ENCODE measurements around the gene CCBE1.
"Not testable (repeated sequence)": the region's sequence is repeated elsewhere in the genome, so short reads cannot be mapped to it uniquely, and the experiment has no call there.

The CCBE1 gene

GRCh38 chr18:59547581-59548182, 149.5 kb downstream of the CCBE1 start:
- no peak for DNase-seq (ENCODE audit: low read depth in 1 of 2, low spot score in 1 of 2)

GRCh38 chr18:59546188-59546587, 151.0 kb downstream of the CCBE1 start:
- no peak for DNase-seq (ENCODE audit: low read depth in 1 of 2, low spot score in 1 of 2)

- no peak for DNase-seq (ENCODE audit: low read depth in 1 of 2, low spot score in 1 of 2)
Observed at GRCh38 chr18:59540780-59541179, 156.4 kb downstream of the CCBE1 start.

GRCh38 chr18:59540346-59540745, 156.9 kb downstream of the CCBE1 start:
- DNase-seq (ENCODE audit: low read depth in 1 of 2, low spot score in 1 of 2), result no peak

GRCh38 chr18:59539108-59539507, 158.1 kb downstream of the CCBE1 start:
- no peak for DNase-seq (ENCODE audit: low read depth in 1 of 2, low spot score in 1 of 2)

GRCh38 chr18:59537579-59537978, 159.6 kb downstream of the CCBE1 start:
- DNase-seq (ENCODE audit: low read depth in 1 of 2, low spot score in 1 of 2), result no peak

- DNase-seq (ENCODE audit: low read depth in 1 of 2, low spot score in 1 of 2), result no peak
Observed at GRCh38 chr18:59536166-59536565, 161.1 kb downstream of the CCBE1 start.

GRCh38 chr18:59535055-59535454, 162.2 kb downstream of the CCBE1 start:
- no peak for DNase-seq (ENCODE audit: low read depth in 1 of 2, low spot score in 1 of 2)

- DNase-seq (ENCODE audit: low read depth in 1 of 2, low spot score in 1 of 2), result no peak
Observed at GRCh38 chr18:59528866-59529265, 168.4 kb downstream of the CCBE1 start.

- no peak for DNase-seq (ENCODE audit: low read depth in 1 of 2, low spot score in 1 of 2)
Observed at GRCh38 chr18:59520562-59521355, 176.5 kb downstream of the CCBE1 start.

- DNase-seq (ENCODE audit: low read depth in 1 of 2, low spot score in 1 of 2), result no peak
Observed at GRCh38 chr18:59518705-59519104, 178.5 kb downstream of the CCBE1 start.

GRCh38 chr18:59517446-59518165, 179.6 kb downstream of the CCBE1 start:
- DNase-seq (ENCODE audit: low read depth in 1 of 2, low spot score in 1 of 2), result no peak

- no peak for DNase-seq (ENCODE audit: low read depth in 1 of 2, low spot score in 1 of 2)
Observed at GRCh38 chr18:59516356-59517155, 180.7 kb downstream of the CCBE1 start.

GRCh38 chr18:59515956-59516355, 181.3 kb downstream of the CCBE1 start:
- DNase-seq (ENCODE audit: low read depth in 1 of 2, low spot score in 1 of 2), result not testable (repeated sequence)

GRCh38 chr18:59515147-59515546, 182.1 kb downstream of the CCBE1 start:
- no peak for DNase-seq (ENCODE audit: low read depth in 1 of 2, low spot score in 1 of 2)

- DNase-seq (ENCODE audit: low read depth in 1 of 2, low spot score in 1 of 2), result no peak
Observed at GRCh38 chr18:59514203-59514602, 183.0 kb downstream of the CCBE1 start.

GRCh38 chr18:59512025-59512755, 185.0 kb downstream of the CCBE1 start:
- no peak for DNase-seq (ENCODE audit: low read depth in 1 of 2, low spot score in 1 of 2)

GRCh38 chr18:59509481-59510442, 187.5 kb downstream of the CCBE1 start:
- no peak for DNase-seq (ENCODE audit: low read depth in 1 of 2, low spot score in 1 of 2)

- DNase-seq (ENCODE audit: low read depth in 1 of 2, low spot score in 1 of 2), result no peak
Observed at GRCh38 chr18:59505356-59505755, 191.9 kb downstream of the CCBE1 start.
